ENCODE data around the gene SYT14. TPM values are rescaled to one million over a fixed set of nuclear protein-coding genes. Genes with fewer than 3 reads are reported as not detected.
"Not testable (repeated sequence)": the region's sequence is repeated elsewhere in the genome, so short reads cannot be mapped to it uniquely, and the experiment has no call there.

Gene SYT14
- total RNA-seq, 1 experiment from 2014 or later: 0.07 TPM

DNA sequence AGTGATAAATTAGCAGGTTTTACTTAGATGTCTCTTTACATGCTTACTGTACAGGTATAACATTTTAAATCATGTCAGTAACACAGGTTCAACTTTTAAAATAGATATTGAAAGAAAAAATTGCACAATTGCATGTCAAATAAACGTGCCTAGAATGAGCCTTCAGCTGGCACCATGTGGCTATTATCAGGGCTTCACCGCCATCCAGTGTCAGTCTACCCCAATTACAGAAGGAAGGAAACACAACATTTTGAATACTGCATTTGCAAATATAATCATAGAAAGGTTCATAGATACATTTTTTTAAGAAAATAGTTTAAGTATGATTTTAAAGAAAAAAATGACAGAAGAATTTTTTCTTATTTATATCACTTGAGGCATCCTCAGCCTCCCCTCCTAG lies 247.0 kb downstream of the SYT14 start:
- no TSS peak for BruUV-seq (replicated peaks)
- Histone ChIP-seq H3K27me3 (ENCODE audit: insufficient read depth, low read length) (no peaks in the 10 kb centered on the region), H3K9me3 (ENCODE audit: control insufficient read depth in 1 of 2, insufficient read depth in 1 of 2, low read depth in 1 of 2, low read length in 2 of 2) (no peaks in the 10 kb centered on the region), H3K9me2 (ENCODE audit: insufficient read depth) (no peaks in the 10 kb centered on the region), H3K79me2 (ENCODE audit: insufficient read depth, low read length) (no peaks in the 10 kb centered on the region), H3K36me3 (ENCODE audit: control insufficient read depth in 1 of 2, insufficient read depth in 2 of 2, low read length in 2 of 2) (no peaks in the 10 kb centered on the region), H3K9ac (ENCODE audit: low read length) (no peak overlapping the region), H4K20me1 (ENCODE audit: insufficient read depth) (no peaks in the 10 kb centered on the region), H2AFZ (ENCODE audit: low read depth, low read length, poor library complexity, severe bottlenecking) (peak overlapping the region; percentile 9), H3K4me3 (replicated peaks in 1 of 2; ENCODE audit: low read depth in 1 of 2, low read length in 2 of 2) (no peak overlapping the region), H3K4me1 (ENCODE audit: control insufficient read depth in 1 of 2, insufficient read depth in 2 of 2, low read length in 2 of 2) (peaks cover 4 to 12% of the 10 kb centered on the region in 2 experiments; a peak in 2 of 4 replicates), H3K27ac (ENCODE audit: low read depth, low read length) (no peak overlapping the region), H3K4me2 (ENCODE audit: low read length) (no peak overlapping the region)
- intact Hi-C loops (cut with micrococcal nuclease): no loop called here
- TF ChIP-seq, protein P1, sequence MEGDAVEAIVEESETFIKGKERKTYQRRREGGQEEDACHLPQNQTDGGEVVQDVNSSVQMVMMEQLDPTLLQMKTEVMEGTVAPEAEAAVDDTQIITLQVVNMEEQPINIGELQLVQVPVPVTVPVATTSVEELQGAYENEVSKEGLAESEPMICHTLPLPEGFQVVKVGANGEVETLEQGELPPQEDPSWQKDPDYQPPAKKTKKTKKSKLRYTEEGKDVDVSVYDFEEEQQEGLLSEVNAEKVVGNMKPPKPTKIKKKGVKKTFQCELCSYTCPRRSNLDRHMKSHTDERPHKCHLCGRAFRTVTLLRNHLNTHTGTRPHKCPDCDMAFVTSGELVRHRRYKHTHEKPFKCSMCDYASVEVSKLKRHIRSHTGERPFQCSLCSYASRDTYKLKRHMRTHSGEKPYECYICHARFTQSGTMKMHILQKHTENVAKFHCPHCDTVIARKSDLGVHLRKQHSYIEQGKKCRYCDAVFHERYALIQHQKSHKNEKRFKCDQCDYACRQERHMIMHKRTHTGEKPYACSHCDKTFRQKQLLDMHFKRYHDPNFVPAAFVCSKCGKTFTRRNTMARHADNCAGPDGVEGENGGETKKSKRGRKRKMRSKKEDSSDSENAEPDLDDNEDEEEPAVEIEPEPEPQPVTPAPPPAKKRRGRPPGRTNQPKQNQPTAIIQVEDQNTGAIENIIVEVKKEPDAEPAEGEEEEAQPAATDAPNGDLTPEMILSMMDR (IDR thresholded peaks at IDR 0.05 in 2 of 3, conservative IDR thresholded peaks at IDR 0.05 in 1 of 3; ENCODE audit: borderline replicate concordance in 1 of 3, insufficient read depth in 1 of 3, low read depth in 2 of 3, low read length in 2 of 3): peak in 1 of 3 experiments; percentile 17; a peak in 1 of 6 replicates
- 0 out of 2 replicates have a peak, but pooled peaks have one; percentile 15 for TF ChIP-seq RAD21 (IDR thresholded peaks at IDR 0.05; ENCODE audit: low read depth)
- TF ChIP-seq YY1 (IDR thresholded peaks at IDR 0.05; ENCODE audit: extremely low read depth, insufficient replicate concordance, low read depth, low read length): no peak
- no peak for TF ChIP-seq POLR2AphosphoS5 (IDR thresholded peaks at IDR 0.05; ENCODE audit: low read depth, low read length)
- ChIA-PET RAD21 (ENCODE audit: low non-redundant PET in 1 of 2, low total read pairs in 2 of 2, uncharacterized antibody in 2 of 2, unreplicated experiment in 2 of 2) (no interaction called here), CTCF (interaction anchor here (1.2 kb wide), 1 partner anchor 15 kb away, joined by 3 read pairs; no protein-coding TSS in a partner anchor), POLR2A (no interaction called here)
- DNase-seq (ENCODE audit: low read depth, low spot score) (no peak), ATAC-seq (no peak)

DNA sequence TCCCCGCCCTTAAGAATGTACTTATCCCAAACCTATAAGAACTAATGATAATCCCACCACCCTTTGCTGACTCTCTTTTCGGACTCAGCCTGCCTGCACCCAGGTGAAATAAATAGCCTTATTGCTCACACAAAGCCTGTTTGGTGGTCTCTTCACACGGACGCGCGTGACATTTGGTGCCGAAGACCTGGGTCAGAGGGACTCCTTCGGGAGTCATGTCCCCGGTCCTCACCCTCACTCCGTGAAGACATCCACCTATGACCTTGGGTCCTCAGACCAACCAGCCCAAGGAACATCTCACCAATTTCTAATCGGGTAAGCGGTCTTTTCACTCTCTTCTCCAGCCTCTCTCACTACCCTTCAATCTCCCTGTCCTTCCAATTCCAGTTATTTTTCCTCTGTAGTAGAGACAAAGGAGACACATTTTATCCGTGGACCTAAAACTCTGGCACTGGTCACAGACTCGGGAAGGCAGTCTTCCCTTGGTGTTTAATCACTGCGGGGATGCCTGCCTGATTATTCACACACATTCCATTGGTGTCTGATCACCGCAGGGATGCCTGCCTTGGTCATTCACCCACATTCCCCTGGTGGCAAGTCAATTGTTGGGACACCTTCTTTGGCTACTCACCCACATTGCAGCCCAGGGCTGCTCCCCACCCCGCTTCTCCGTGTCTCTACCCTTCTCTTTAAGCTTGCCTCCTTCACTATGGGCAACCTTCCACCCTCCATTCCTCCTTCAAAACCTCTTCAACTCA lies 250.0 kb downstream of the SYT14 start:
- H3K9me2 ChIP-seq (ENCODE audit: insufficient read depth); RAD21 ChIA-PET (ENCODE audit: low non-redundant PET in 1 of 2, low total read pairs in 2 of 2, uncharacterized antibody in 2 of 2, unreplicated experiment in 2 of 2); BruUV-seq (replicated peaks); H3K9me3 ChIP-seq (ENCODE audit: control insufficient read depth in 1 of 2, insufficient read depth in 1 of 2, low read depth in 1 of 2, low read length in 2 of 2); intact Hi-C loops (cut with micrococcal nuclease); H3K36me3 ChIP-seq (ENCODE audit: control insufficient read depth in 1 of 2, insufficient read depth in 2 of 2, low read length in 2 of 2); H3K9ac ChIP-seq (ENCODE audit: low read length); H3K27ac ChIP-seq (ENCODE audit: low read depth, low read length); H3K27me3 ChIP-seq (ENCODE audit: insufficient read depth, low read length); H4K20me1 ChIP-seq (ENCODE audit: insufficient read depth); H2AFZ ChIP-seq (ENCODE audit: low read depth, low read length, poor library complexity, severe bottlenecking); CTCF ChIA-PET; POLR2A ChIA-PET; H3K79me2 ChIP-seq (ENCODE audit: insufficient read depth, low read length): not testable (repeated sequence)
- H3K4me3 ChIP-seq (replicated peaks in 1 of 2; ENCODE audit: low read depth in 1 of 2, low read length in 2 of 2): peak overlapping the region in 1 of 2 experiments; percentile 30; a peak in 1 of 4 replicates
- ATAC-seq (peak; percentile 61; the same call in 1 of the 2 replicates), DNase-seq (ENCODE audit: low read depth, low spot score) (peak; percentile 4)
- peak overlapping the region; percentile 65 for H3K4me2 ChIP-seq (ENCODE audit: low read length)
- H3K4me1 ChIP-seq (ENCODE audit: control insufficient read depth in 1 of 2, insufficient read depth in 2 of 2, low read length in 2 of 2): peaks cover 4 to 12% of the 10 kb centered on the region in 2 experiments; a peak in 2 of 4 replicates
- TF ChIP-seq CBX3 (IDR thresholded peaks at IDR 0.05; ENCODE audit: low read depth) (0 out of 2 replicates have a peak, but pooled peaks have one; percentile 39), SP1 (IDR thresholded peaks at IDR 0.05; ENCODE audit: low read depth) (0 out of 2 replicates have a peak, but pooled peaks have one; percentile 16), FOSL1 (IDR thresholded peaks at IDR 0.05; ENCODE audit: low read depth) (peak; percentile 40; the same call in 1 of the 2 replicates), JUND (IDR thresholded peaks at IDR 0.05) (peak; percentile 35; the same call in 1 of the 2 replicates)

Data from HCT116 (cell line).